Erythroblast (primary cell): ENCODE results near the gene RPS27.

ENCODE experiments used
- GATA1 ChIP-seq: IDR thresholded peaks from 2 replicates; pipeline ENCODE4 v1.6.1; 2011; ENCODE audit warnings: low read depth, mild to moderate bottlenecking, control low read depth, low read length, moderate library complexity
- POLR2A ChIP-seq: IDR thresholded peaks from 2 replicates; pipeline ENCODE4 v1.6.1; 2011; ENCODE audit warnings: mild to moderate bottlenecking, low read length

- no peak for TF ChIP-seq POLR2A
- TF ChIP-seq GATA1, result no peak
These were observed 39.4 kb upstream of the RPS27 start for GRCh38 chr1:153951183-153951582.
